GM19240 (cell line): Measurements from ENCODE around the gene RXRA.
A peak's percentile ranks its signal among the peaks of the same experiment; 100 is the strongest.
"Not testable (repeated sequence)": the region's sequence is repeated elsewhere in the genome, so short reads cannot be mapped to it uniquely, and the experiment has no call there.

Experiments
- DNase-seq: peaks from one replicate; pipeline ENCODE4 v3.0.0; 2011; ENCODE audit warnings: low spot score; ENCODE audit not compliant: insufficient read length

The RXRA gene

GRCh38 chr9:134293611-134294152, 32.6 kb upstream of the RXRA start:
- no peak for DNase-seq

- no peak for DNase-seq
Measured at GRCh38 chr9:134294153-134295071, 31.8 kb upstream of the RXRA start.

GRCh38 chr9:134295101-134295745, 31.0 kb upstream of the RXRA start:
- DNase-seq, result no peak

GRCh38 chr9:134295746-134296250, 30.5 kb upstream of the RXRA start:
- DNase-seq, result no peak

GRCh38 chr9:134296301-134297082, 29.8 kb upstream of the RXRA start:
- no peak for DNase-seq

- no peak for DNase-seq
Measured at GRCh38 chr9:134297083-134297410, 29.2 kb upstream of the RXRA start.

GRCh38 chr9:134297576-134297975, 28.7 kb upstream of the RXRA start:
- DNase-seq, result no peak

- DNase-seq, result no peak
Measured at GRCh38 chr9:134298000-134298399, 28.3 kb upstream of the RXRA start.

- DNase-seq, result no peak
Measured at GRCh38 chr9:134299068-134299467, 27.2 kb upstream of the RXRA start.

GRCh38 chr9:134299883-134300282, 26.4 kb upstream of the RXRA start:
- no peak for DNase-seq

- peak; percentile 38 for DNase-seq
Measured at GRCh38 chr9:134301387-134302129, 24.7 kb upstream of the RXRA start.

- no peak for DNase-seq
Measured at GRCh38 chr9:134302130-134302817, 24.0 kb upstream of the RXRA start.

GRCh38 chr9:134303601-134304000, 22.7 kb upstream of the RXRA start:
- no peak for DNase-seq

- DNase-seq, result no peak
Measured at GRCh38 chr9:134304261-134304660, 22.0 kb upstream of the RXRA start.

- no peak for DNase-seq
Measured at GRCh38 chr9:134304690-134305089, 21.6 kb upstream of the RXRA start.

- DNase-seq, result no peak
Measured at GRCh38 chr9:134305533-134305932, 20.7 kb upstream of the RXRA start.

GRCh38 chr9:134306042-134306441, 20.2 kb upstream of the RXRA start:
- DNase-seq, result not testable (repeated sequence)

- DNase-seq, result no peak
Measured at GRCh38 chr9:134306636-134307600, 19.3 kb upstream of the RXRA start.
